NCI-H1092 treated with DMSO at 0.1 percent for 48 hours (cell line): ENCODE data around the gene C15orf40.
"Not testable (repeated sequence)": the region's sequence is repeated elsewhere in the genome, so short reads cannot be mapped to it uniquely, and the experiment has no call there.

Experiments
- DNase-seq: peaks from one replicate; lab custom pipeline; 2025; lab: John Stamatoyannopoulos, UW

The C15orf40 gene

GRCh38 chr15:83011271-83012075, at the start of gene C15orf40:
Gene C15orf40, minus strand, starts transcription at chr15:83011639. Its CDS starts 32 bp downstream, at chr15:83011607.
- peak; percentile 85 for DNase-seq

- no peak for DNase-seq
Observed at GRCh38 chr15:83057696-83058376, 46.4 kb upstream of the C15orf40 start.

DNA sequence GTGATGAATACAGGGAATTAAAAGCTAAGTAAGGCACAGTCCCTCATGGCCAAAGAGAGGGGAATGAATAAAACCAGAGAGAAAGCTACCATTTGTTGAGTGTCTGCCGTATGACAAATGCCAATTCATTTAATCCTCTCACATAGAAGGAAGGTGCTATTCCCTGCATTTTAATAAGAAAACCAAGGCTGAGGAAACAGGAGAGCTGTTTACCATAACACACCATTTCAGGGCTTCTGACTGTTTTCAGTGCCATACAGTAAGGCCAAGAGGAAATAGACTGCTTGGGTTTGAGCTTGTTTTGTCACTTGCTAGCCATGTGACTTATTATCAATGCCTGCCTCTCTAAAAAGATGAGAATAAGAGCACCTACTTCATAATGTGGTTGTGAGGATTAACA, 45.6 kb upstream of the C15orf40 start:
- no peak for DNase-seq

GRCh38 chr15:83053151-83053550, 41.7 kb upstream of the C15orf40 start:
- DNase-seq, result no peak

- DNase-seq, result no peak
Observed at GRCh38 chr15:83046558-83047127, 35.2 kb upstream of the C15orf40 start.

DNA sequence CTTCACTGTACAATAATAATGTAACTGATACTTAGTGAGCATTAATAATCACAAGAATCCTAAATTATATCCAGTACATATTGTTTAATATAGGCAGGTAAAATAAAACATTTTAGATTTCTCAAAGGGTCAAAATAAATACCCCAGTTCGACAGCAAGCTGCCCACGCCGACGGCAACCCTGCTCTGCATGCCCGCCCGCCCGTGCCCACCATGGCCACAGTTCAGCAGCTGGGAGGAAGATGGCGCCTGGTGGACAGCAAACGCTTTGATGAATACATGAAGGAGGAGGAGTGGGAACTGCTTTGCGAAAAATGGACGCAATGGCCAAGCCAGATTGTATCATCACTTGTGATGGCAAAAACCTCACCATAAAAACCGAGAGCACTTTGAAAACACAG, 32.7 kb upstream of the C15orf40 start:
- DNase-seq, result no peak

DNA sequence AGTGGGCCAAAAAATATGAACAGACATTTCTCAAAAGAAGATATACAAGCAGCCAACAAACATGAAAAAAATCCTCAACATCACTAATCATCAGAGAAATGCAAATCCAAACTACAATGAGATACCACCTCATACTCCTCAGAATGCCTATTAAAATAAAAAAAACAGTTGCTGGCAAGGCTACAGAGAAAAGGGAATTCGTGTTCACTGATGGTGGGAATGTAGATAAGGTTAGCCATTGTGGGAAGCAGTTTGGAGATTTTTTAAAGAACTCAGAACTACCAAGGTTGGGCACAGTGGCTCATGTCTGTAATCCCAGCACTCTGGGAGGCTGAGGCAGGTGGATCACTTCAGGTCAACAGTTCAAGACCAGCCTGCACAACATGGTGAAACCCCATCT, 27.8 kb upstream of the C15orf40 start:
- no peak for DNase-seq

GRCh38 chr15:83036253-83036652, 24.8 kb upstream of the C15orf40 start:
- no peak for DNase-seq

DNA sequence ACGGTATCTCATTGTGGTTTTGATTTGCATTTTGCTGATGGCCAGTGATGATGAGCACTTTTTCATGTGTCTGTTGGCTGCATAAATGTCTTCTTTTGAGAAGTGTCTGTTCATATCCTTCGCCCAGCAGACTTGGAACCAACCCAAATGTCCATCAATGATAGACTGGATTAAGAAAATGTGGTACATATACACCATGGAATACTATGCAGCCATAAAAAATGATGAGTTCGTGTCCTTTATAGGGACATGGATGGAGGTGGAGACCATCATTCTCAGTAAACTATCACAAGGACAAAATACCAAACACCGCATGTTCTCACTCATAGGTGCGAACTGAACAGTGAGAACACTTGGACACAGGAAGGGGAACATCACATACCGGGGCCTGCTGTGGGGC, 19.8 kb upstream of the C15orf40 start:
- not testable (repeated sequence) for DNase-seq

- no peak for DNase-seq
Observed at GRCh38 chr15:83030021-83030420, 18.6 kb upstream of the C15orf40 start.

DNA sequence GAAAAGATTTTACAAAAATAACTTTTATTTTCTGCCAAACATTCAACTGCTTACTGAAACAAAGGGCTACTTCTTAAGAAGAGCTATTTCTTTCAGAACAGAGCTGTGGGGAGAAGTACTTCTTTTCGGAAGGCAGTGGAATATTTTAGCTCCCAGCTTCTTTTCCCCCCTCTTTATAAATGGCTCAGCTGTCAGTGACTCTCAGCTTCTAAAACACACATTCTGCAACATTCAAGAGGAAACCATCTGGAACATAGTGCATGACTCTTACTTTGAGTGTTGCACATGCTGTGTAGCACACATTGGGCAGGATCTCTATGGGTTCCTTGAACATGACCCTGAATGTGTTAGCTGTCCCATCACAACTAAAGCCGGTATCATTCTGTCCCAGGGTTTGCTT, 7.0 kb upstream of the C15orf40 start:
- peak; percentile 5 for DNase-seq

- DNase-seq, result no peak
Observed at GRCh38 chr15:83016906-83017305, 5.5 kb upstream of the C15orf40 start.

GRCh38 chr15:83015361-83015760, 3.9 kb upstream of the C15orf40 start:
- DNase-seq, result no peak

DNA sequence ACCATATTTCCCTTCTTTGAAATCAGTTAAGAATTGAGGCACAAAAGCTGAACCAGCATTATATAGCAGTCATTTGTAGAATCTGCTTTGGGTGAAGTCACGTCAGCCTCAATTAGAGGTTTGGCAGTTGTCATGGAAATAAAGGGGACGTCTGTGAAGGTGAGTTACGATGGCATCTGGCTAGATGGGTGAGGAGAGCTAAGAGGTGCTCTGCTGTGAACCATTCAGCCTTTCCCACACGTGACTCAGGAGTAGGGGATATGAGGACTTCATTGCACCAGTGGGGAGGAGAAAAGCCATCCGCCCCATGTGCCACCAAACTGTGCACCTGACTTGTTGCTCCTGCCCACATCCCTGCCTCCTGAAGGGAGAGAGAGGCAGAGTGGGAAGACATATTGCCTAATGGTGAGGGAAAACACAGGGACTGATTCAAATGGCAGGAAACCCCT, 2.8 kb upstream of the C15orf40 start:
- DNase-seq, result no peak

GRCh38 chr15:83012636-83013035, 1.2 kb upstream of the C15orf40 start:
- DNase-seq, result no peak

DNA sequence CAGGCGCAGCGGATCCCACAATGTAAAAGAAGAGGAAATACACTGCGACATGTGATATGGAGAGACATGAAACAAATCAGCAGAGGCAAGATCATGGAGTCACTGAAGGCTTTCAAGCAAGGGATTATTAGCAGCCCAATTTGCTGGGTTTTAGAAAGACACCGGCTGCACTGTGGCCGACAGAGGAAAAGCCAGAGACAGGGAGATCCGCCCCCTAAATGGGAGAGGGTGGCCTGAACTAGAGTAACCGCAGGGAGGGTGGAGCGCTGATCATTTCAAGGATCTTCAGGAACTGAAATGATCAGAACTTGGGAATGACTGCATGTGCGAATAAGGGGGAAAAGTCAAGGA, 612 bp upstream of the C15orf40 start:
- DNase-seq, result peak; percentile 37

- DNase-seq, result peak; percentile 46
Observed at GRCh38 chr15:83010709-83011270, 649 bp downstream of the C15orf40 start.

DNA sequence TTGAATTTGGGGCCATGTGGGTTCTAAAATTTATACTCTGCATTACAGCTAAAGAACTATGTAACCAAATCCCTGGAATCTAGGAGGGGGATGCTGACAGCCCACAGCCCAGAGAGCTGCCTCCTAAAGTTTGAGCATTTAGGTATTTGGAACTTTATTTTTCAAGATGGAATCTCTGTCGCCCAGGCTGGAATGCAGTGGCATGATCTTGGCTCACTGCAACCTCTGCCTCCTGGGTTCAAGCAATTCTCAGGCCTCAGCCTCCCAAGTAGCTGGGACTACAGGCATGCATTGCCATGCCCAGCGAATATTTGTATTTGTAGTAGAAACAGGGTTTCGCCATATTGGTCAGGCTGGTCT, 10.8 kb downstream of the C15orf40 start:
- not testable (repeated sequence) for DNase-seq

- DNase-seq, result peak; percentile 37
Observed at GRCh38 chr15:82999905-83000671, 11.4 kb downstream of the C15orf40 start.

DNA sequence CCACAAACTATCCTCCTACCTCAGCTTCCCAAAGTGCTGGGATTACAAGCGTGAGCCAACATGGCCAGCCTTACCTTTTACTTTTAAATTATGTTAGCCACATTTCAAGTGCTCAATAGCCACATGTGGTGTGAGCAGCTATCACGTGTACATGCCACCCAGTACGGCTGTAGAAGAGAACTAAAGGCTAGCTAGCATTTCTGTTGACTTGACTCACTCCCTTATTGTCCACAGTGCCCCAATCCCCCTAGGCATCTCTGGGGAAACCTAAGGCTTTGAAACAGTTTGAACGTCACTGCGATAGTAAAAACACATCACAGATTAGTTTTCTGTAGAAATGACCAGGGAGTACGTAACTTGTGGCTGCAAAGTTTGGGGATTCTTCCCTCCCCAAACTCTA, 12.0 kb downstream of the C15orf40 start:
- no peak for DNase-seq

DNA sequence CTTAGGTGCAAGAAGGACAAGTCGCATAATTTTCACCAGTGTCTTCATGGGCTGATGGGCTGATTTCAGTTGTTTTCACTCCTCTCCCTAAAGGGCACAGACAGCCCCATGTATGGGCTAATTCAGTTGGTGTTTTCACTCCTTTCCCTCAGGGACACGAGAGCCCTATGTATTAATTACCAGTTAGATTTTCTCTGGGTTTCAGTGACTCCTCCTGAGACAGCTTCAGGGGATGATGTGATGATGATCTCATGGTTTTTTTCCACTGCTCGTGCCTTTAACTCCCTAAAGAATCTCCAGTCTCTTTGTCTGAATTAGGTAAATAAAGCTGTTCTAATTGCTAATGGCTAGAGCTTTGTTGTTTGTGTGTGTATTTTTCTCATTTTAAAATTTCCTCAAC, 15.5 kb downstream of the C15orf40 start:
- no peak for DNase-seq

DNA sequence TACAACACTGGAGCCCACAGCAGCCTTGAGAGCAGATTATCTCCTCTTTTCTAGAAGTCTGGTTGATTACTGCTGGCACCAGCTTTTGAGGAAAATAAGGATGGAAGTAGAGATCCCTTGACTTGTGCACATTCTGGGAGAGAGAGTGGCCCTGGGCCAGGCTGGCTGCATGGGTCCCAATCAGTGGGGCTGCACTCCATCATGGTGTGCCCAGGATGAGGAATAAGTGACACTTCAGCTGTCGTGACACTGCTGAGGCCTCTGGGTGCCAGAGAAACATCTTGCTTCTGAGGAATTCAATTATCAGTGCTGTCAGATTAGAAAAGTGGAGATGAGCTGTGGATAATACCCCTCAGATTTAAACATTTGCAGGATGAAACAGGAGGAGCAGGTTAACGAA, 16.4 kb downstream of the C15orf40 start:
- DNase-seq, result no peak
